WTC11 (cell line): ENCODE data around the gene BDH2. TPM values are rescaled to one million over a fixed set of nuclear protein-coding genes. Genes with fewer than 3 reads are reported as not detected.

Experiments
- ATAC-seq: fragments of 200-7000 bp; cut with Tn5 transposase; 2 replicates; pipeline ENCODE4 v1.10.0; 2021; ENCODE audit warnings: mild to moderate bottlenecking, moderate library complexity
- CTCF ChIA-PET: fragments of 300-600 bp; sonication (Branson Sonifier 250); formaldehyde crosslinking; loops from one replicate; lab custom pipeline; 2021; ENCODE audit warnings: antibody characterized with exemption; lab: Charles Lee
- POLR2A ChIA-PET: fragments of 350-600 bp; sonication (Branson Sonifier 250); formaldehyde crosslinking; loops from one replicate; lab custom pipeline; 2021; ENCODE audit warnings: antibody characterized with exemption; lab: Charles Lee
- DNase-seq: peaks from one replicate; pipeline ENCODE4 v3.0.0; 2021; ENCODE audit warnings: low spot score
- H3K27ac Mint-ChIP-seq: 2 replicates; pipeline ENCODE4 v1.8.0; 2021; ENCODE audit warnings: mixed read lengths
- H3K27me3 Mint-ChIP-seq: 2 replicates; pipeline ENCODE4 v1.8.0; 2021; ENCODE audit warnings: low read depth, mild to moderate bottlenecking, moderate library complexity, mixed read lengths
- H3K36me3 Mint-ChIP-seq: 2 replicates; pipeline ENCODE4 v1.8.0; 2021; ENCODE audit warnings: mixed read lengths
- H3K4me1 Mint-ChIP-seq: 2 replicates; pipeline ENCODE4 v1.8.0; 2022; ENCODE audit warnings: mixed read lengths
- H3K4me3 Mint-ChIP-seq: 2 replicates; pipeline ENCODE4 v1.8.0; 2021; ENCODE audit warnings: mild to moderate bottlenecking, moderate library complexity, mixed read lengths
- H3K9me3 Mint-ChIP-seq: 2 replicates; pipeline ENCODE4 v1.8.0; 2021; ENCODE audit warnings: mixed read lengths
- HMGA2 ChIP-seq: fragments of 250-450 bp; sonication (Bioruptor Pico); IDR thresholded peaks from 2 replicates; pipeline ENCODE4 v1.4.0; 2021; ENCODE audit warnings: mild to moderate bottlenecking, moderate library complexity
- MLX ChIP-seq: sonication (generic); formaldehyde crosslinking; IDR thresholded peaks from 2 replicates; pipeline ENCODE4 v1.8.1; 2023; ENCODE audit warnings: mild to moderate bottlenecking, missing genetic modification reagents, moderate library complexity
- MYBL2 ChIP-seq: sonication (generic); formaldehyde crosslinking; IDR thresholded peaks from 2 replicates; pipeline ENCODE4 v1.8.1; 2023; ENCODE audit warnings: mild to moderate bottlenecking, moderate library complexity, missing genetic modification reagents
- NFATC4 ChIP-seq: fragments of 250-450 bp; sonication (Bioruptor Pico); IDR thresholded peaks from 2 replicates; pipeline ENCODE4 v1.9.0; 2021; ENCODE audit warnings: mild to moderate bottlenecking
- PREB ChIP-seq: sonication (generic); formaldehyde crosslinking; IDR thresholded peaks from 2 replicates; pipeline ENCODE4 v1.8.1; 2022; ENCODE audit warnings: mild to moderate bottlenecking, missing genetic modification reagents, moderate library complexity, borderline replicate concordance
- STAT6 ChIP-seq: sonication (generic); formaldehyde crosslinking; conservative IDR thresholded peaks from 2 replicates; pipeline ENCODE4 v1.8.1; 2023; ENCODE audit warnings: mild to moderate bottlenecking, low read depth, missing genetic modification reagents, moderate library complexity
- TEAD4 ChIP-seq: sonication (generic); formaldehyde crosslinking; IDR thresholded peaks from 2 replicates; pipeline ENCODE4 v1.8.0; 2022; ENCODE audit warnings: mild to moderate bottlenecking, missing genetic modification reagents
- ZNF121 ChIP-seq: sonication (generic); formaldehyde crosslinking; IDR thresholded peaks from 2 replicates; pipeline ENCODE4 v1.8.0; 2023; ENCODE audit warnings: missing genetic modification reagents
- ZNF232 ChIP-seq: sonication (generic); formaldehyde crosslinking; IDR thresholded peaks from 2 replicates; pipeline ENCODE4 v1.8.0; 2022; ENCODE audit warnings: mild to moderate bottlenecking, missing genetic modification reagents
- ZNF263 ChIP-seq: sonication (generic); formaldehyde crosslinking; IDR thresholded peaks from 2 replicates; pipeline ENCODE4 v1.8.1; 2022; ENCODE audit warnings: low read depth, mild to moderate bottlenecking, moderate library complexity, missing genetic modification reagents
- ZNF317 ChIP-seq: sonication (generic); formaldehyde crosslinking; IDR thresholded peaks from 2 replicates; pipeline ENCODE4 v1.8.1; 2023; ENCODE audit warnings: low read depth, mild to moderate bottlenecking, moderate library complexity, missing genetic modification reagents, borderline replicate concordance
- ZNF512 ChIP-seq: sonication (generic); formaldehyde crosslinking; IDR thresholded peaks from 2 replicates; pipeline ENCODE4 v1.8.1; 2022; ENCODE audit warnings: missing genetic modification reagents, borderline replicate concordance
- total RNA-seq: library from RNA; stranded (reverse); gene quantifications from 3 replicates; pipeline ENCODE4 v1.2.3, GENCODE V29; 2021

Gene BDH2
- total RNA-seq, 1 experiment from 2014 or later, result 39.6 TPM

GRCh38 chr4:103123114-103123513 is 23.5 kb upstream of the BDH2 start (continued):
- TF ChIP-seq PREB (CRISPR knock-in tag), result no peak
- TF ChIP-seq MLX (CRISPR knock-in tag), result no peak

GRCh38 chr4:103118166-103118565 is 18.5 kb upstream of the BDH2 start:
- Mint-ChIP-seq H3K4me3 (no peak overlapping the region), H3K36me3 (peaks cover 43% of the 10 kb centered on the region), H3K27ac (no peak overlapping the region), H3K27me3 (no peaks in the 10 kb centered on the region), H3K4me1 (no peaks in the 10 kb centered on the region), H3K9me3 (no peaks in the 10 kb centered on the region)
- CTCF ChIA-PET, result no interaction called here
- POLR2A ChIA-PET, result no interaction called here
- TF ChIP-seq ZNF263 (CRISPR knock-in tag) (no peak), NFATC4 (CRISPR knock-in tag) (no peak)
- no peak for DNase-seq
- ATAC-seq, result no peak

GRCh38 chr4:103111598-103111997 is 12.0 kb upstream of the BDH2 start:
- Mint-ChIP-seq H3K36me3 (peaks cover 50% of the 10 kb centered on the region), H3K4me3 (no peak overlapping the region), H3K4me1 (no peaks in the 10 kb centered on the region), H3K27ac (no peak overlapping the region), H3K9me3 (no peaks in the 10 kb centered on the region), H3K27me3 (no peaks in the 10 kb centered on the region)
- ATAC-seq (no peak), DNase-seq (no peak)
- ChIA-PET POLR2A (no interaction called here), CTCF (no interaction called here)
- no peak for TF ChIP-seq ZNF232 (CRISPR knock-in tag)
- no peak for TF ChIP-seq ZNF121 (CRISPR knock-in tag)
- no peak for TF ChIP-seq ZNF512

GRCh38 chr4:103108542-103108941 is 8.9 kb upstream of the BDH2 start:
- Mint-ChIP-seq H3K9me3 (no peaks in the 10 kb centered on the region), H3K27me3 (no peaks in the 10 kb centered on the region), H3K4me3 (no peak overlapping the region), H3K4me1 (no peaks in the 10 kb centered on the region), H3K27ac (no peak overlapping the region)
- POLR2A ChIA-PET, result interaction anchor here (0.6 kb wide), 1 partner anchor 108 kb away, joined by 3 read pairs; no protein-coding TSS in a partner anchor
- DNase-seq, result no peak
- TF ChIP-seq ZNF317 (CRISPR knock-in tag) (no peak), STAT6 (CRISPR knock-in tag) (no peak), HMGA2 (CRISPR knock-in tag) (no peak), MLX (CRISPR knock-in tag) (no peak), TEAD4 (CRISPR knock-in tag) (no peak), MYBL2 (CRISPR knock-in tag) (no peak)
- TF ChIP-seq, all 79 proteins: peak for 0
- no peak for ATAC-seq
- peaks cover 45% of the 10 kb centered on the region for H3K36me3 Mint-ChIP-seq
- CTCF ChIA-PET, result no interaction called here
